Measurements from ENCODE around the gene ARMC6.

- TF ChIP-seq CTCF (IDR thresholded peaks at IDR 0.05; ENCODE audit: poor library complexity, severe bottlenecking) (no peak), EZH2 (IDR thresholded peaks at IDR 0.05; ENCODE audit: borderline replicate concordance, insufficient read depth, low read length, poor library complexity, severe bottlenecking) (no peak), EP300 (conservative IDR thresholded peaks at IDR 0.05; ENCODE audit: poor library complexity, severe bottlenecking) (no peak), POLR2AphosphoS5 (IDR thresholded peaks at IDR 0.05) (no peak), RAD21 (conservative IDR thresholded peaks at IDR 0.05) (no peak), MXI1 (conservative IDR thresholded peaks at IDR 0.05; ENCODE audit: poor library complexity, severe bottlenecking) (no peak), SMC3 (conservative IDR thresholded peaks at IDR 0.05; ENCODE audit: poor library complexity) (no peak), TAF1 (IDR thresholded peaks at IDR 0.05; ENCODE audit: low read depth) (no peak), REST (IDR thresholded peaks at IDR 0.05; ENCODE audit: borderline replicate concordance) (no peak)
These were observed 23.5 kb upstream of the ARMC6 start for GRCh38 chr19:19009951-19010350.
